Effector memory CD4-positive, alpha-beta T cell (primary cell): ENCODE data around the gene PRMT1.

ENCODE experiments used
- DNase-seq, 3 donors: peaks; one replicate each; pipeline ENCODE4 v3.0.0-alpha.2; 2020
- H3K27ac ChIP-seq: 2 replicates; pipeline ENCODE4 v1.7.0; 2013; ENCODE audit warnings: mild to moderate bottlenecking, low read length, moderate library complexity; ENCODE audit not compliant: insufficient read depth, poor library complexity, severe bottlenecking
- H3K27me3 ChIP-seq: replicated peaks from 2 replicates; pipeline ENCODE4 v1.7.0; 2013; ENCODE audit warnings: mild to moderate bottlenecking, low read length; ENCODE audit not compliant: insufficient read depth, control insufficient read depth, poor library complexity, severe bottlenecking
- H3K36me3 ChIP-seq: 2 replicates; pipeline ENCODE4 v1.7.0; 2013; ENCODE audit warnings: mild to moderate bottlenecking, low read length, moderate library complexity; ENCODE audit not compliant: control insufficient read depth, insufficient read depth
- H3K4me1 ChIP-seq: 2 replicates; pipeline ENCODE4 v1.7.0; 2013; ENCODE audit warnings: low read length, mild to moderate bottlenecking; ENCODE audit not compliant: control insufficient read depth, insufficient read depth, poor library complexity, severe bottlenecking
- H3K4me3 ChIP-seq: 2 replicates; pipeline ENCODE4 v1.7.0; 2013; ENCODE audit warnings: low read length, low read depth, mild to moderate bottlenecking; ENCODE audit not compliant: insufficient read depth, poor library complexity, severe bottlenecking
- H3K9me3 ChIP-seq: 2 replicates; pipeline ENCODE4 v1.7.0; 2013; ENCODE audit warnings: mild to moderate bottlenecking, low read length, moderate library complexity; ENCODE audit not compliant: control insufficient read depth

PRMT1 gene

GRCh38 chr19:49639401-49640112 is 37.5 kb upstream of the PRMT1 start:
- Histone ChIP-seq H3K4me3 (peak overlapping the region; percentile 70), H3K4me1 (peaks cover 34% of the 10 kb centered on the region), H3K9me3 (no peaks in the 10 kb centered on the region), H3K36me3 (no peaks in the 10 kb centered on the region), H3K27me3 (no peaks in the 10 kb centered on the region), H3K27ac (peak overlapping the region; percentile 74)
- DNase-seq: no peak

GRCh38 chr19:49640113-49640898 is 36.8 kb upstream of the PRMT1 start, which contains the start of gene RRAS:
Gene RRAS (minus strand): TSS chr19:49640143. CDS start chr19:49640098, 45 bp downstream.
- Histone ChIP-seq H3K27me3 (no peaks in the 10 kb centered on the region), H3K9me3 (no peaks in the 10 kb centered on the region), H3K27ac (peak within 1 kb of the TSS; percentile 74), H3K4me3 (peak within 1 kb of the TSS; percentile 70), H3K36me3 (peaks cover 3% of the 10 kb centered on the region), H3K4me1 (peaks cover 34% of the 10 kb centered on the region)
- DNase-seq: peak; percentile 99 to 100 (median 99)

- H3K27me3 ChIP-seq: no peaks in the 10 kb centered on the region
- H3K27ac ChIP-seq: peak within 1 kb of the TSS; percentile 94
- H3K4me3 ChIP-seq: peak within 1 kb of the TSS; percentile 84
- H3K36me3 ChIP-seq: peaks cover 17% of the 10 kb centered on the region
- H3K9me3 ChIP-seq: no peaks in the 10 kb centered on the region
- peaks cover 34% of the 10 kb centered on the region for H3K4me1 ChIP-seq
- peak; percentile 99 for DNase-seq
Measured at GRCh38 chr19:49641688-49642491, 35.2 kb upstream of the PRMT1 start, which contains the start of gene SCAF1. Gene SCAF1 (plus strand): TSS chr19:49642209. CDS start chr19:49645027, 2,818 bp downstream.

- Histone ChIP-seq H3K4me1 (peaks cover 34% of the 10 kb centered on the region), H3K9me3 (no peaks in the 10 kb centered on the region), H3K27ac (peak overlapping the region; percentile 94), H3K27me3 (no peaks in the 10 kb centered on the region), H3K36me3 (peaks cover 23% of the 10 kb centered on the region), H3K4me3 (peak overlapping the region; percentile 84)
- no peak for DNase-seq
Measured at GRCh38 chr19:49642492-49643035, 34.5 kb upstream of the PRMT1 start.

GRCh38 chr19:49643466-49643865 is 33.6 kb upstream of the PRMT1 start:
- Histone ChIP-seq H3K4me1 (peaks cover 27% of the 10 kb centered on the region), H3K9me3 (no peaks in the 10 kb centered on the region), H3K27ac (no peak overlapping the region), H3K4me3 (no peak overlapping the region), H3K36me3 (peaks cover 25% of the 10 kb centered on the region), H3K27me3 (no peaks in the 10 kb centered on the region)
- DNase-seq: no peak

- peaks cover 16% of the 10 kb centered on the region for H3K4me1 ChIP-seq
Measured at GRCh38 chr19:49645592-49645991, 31.5 kb upstream of the PRMT1 start.

GRCh38 chr19:49645995-49646394 is 31.1 kb upstream of the PRMT1 start:
- H3K4me3 ChIP-seq: no peak overlapping the region
- H3K9me3 ChIP-seq: no peaks in the 10 kb centered on the region
- no peak for DNase-seq
- no peak overlapping the region for H3K27ac ChIP-seq
- H3K27me3 ChIP-seq: no peaks in the 10 kb centered on the region
- H3K36me3 ChIP-seq: peaks cover 39% of the 10 kb centered on the region
- peaks cover 12% of the 10 kb centered on the region for H3K4me1 ChIP-seq

More at GRCh38 chr19:49645592-49645991, 31.5 kb upstream of the PRMT1 start:
- no peak overlapping the region for H3K4me3 ChIP-seq
- no peaks in the 10 kb centered on the region for H3K9me3 ChIP-seq
- H3K27ac ChIP-seq: no peak overlapping the region
- DNase-seq: no peak
- no peaks in the 10 kb centered on the region for H3K27me3 ChIP-seq
- H3K36me3 ChIP-seq: peaks cover 37% of the 10 kb centered on the region

- Histone ChIP-seq H3K27me3 (no peaks in the 10 kb centered on the region), H3K36me3 (peaks cover 43% of the 10 kb centered on the region), H3K4me3 (no peak overlapping the region), H3K4me1 (peaks cover 11% of the 10 kb centered on the region), H3K9me3 (no peaks in the 10 kb centered on the region), H3K27ac (no peak overlapping the region)
- DNase-seq: no peak
Measured at GRCh38 chr19:49646586-49646985, 30.5 kb upstream of the PRMT1 start.

GRCh38 chr19:49651029-49651819 is 25.8 kb upstream of the PRMT1 start:
- H3K4me1 ChIP-seq: no peaks in the 10 kb centered on the region
- H3K27me3 ChIP-seq: no peaks in the 10 kb centered on the region
- peaks cover 68% of the 10 kb centered on the region for H3K36me3 ChIP-seq
- no peak overlapping the region for H3K27ac ChIP-seq
- H3K9me3 ChIP-seq: no peaks in the 10 kb centered on the region
- DNase-seq: no peak
- no peak overlapping the region for H3K4me3 ChIP-seq
